GM23248 (cell line): ENCODE results near the gene ADCYAP1R1. TPM values are rescaled to one million over a fixed set of nuclear protein-coding genes. Genes with fewer than 3 reads are reported as not detected.

Experiments
- DNase-seq: peaks from one replicate; pipeline ENCODE4 v3.0.0-alpha.2; 2015
- H2AFZ ChIP-seq: fragments of 200-600 bp; sonication (generic); 2 replicates; pipeline ENCODE4 v1.6.1; 2016; ENCODE audit warnings: antibody characterized with exemption
- H3F3A ChIP-seq: fragments of 200-600 bp; sonication (generic); 2 replicates; pipeline ENCODE4 v1.6.1; 2016; ENCODE audit warnings: mild to moderate bottlenecking, antibody characterized with exemption, mixed run types; ENCODE audit not compliant: insufficient read depth
- H3K27ac ChIP-seq: fragments of 200-600 bp; sonication (generic); 2 replicates; pipeline ENCODE4 v1.5.1; 2016; ENCODE audit warnings: mild to moderate bottlenecking
- H3K27me3 ChIP-seq: fragments of 200-600 bp; sonication (generic); replicated peaks from 2 replicates; pipeline ENCODE4 v1.6.1; 2016; ENCODE audit warnings: mild to moderate bottlenecking; ENCODE audit not compliant: insufficient read depth
- H3K36me3 ChIP-seq: fragments of 200-600 bp; sonication (generic); 2 replicates; pipeline ENCODE4 v1.6.1; 2016; ENCODE audit warnings: low read depth, mild to moderate bottlenecking
- H3K4me1 ChIP-seq: fragments of 200-600 bp; sonication (generic); 2 replicates; pipeline ENCODE4 v1.6.1; 2016; ENCODE audit warnings: mild to moderate bottlenecking; ENCODE audit not compliant: insufficient read depth
- H3K4me2 ChIP-seq: fragments of 200-600 bp; sonication (generic); one replicate; pipeline ENCODE4 v1.6.1; 2016; ENCODE audit warnings: mild to moderate bottlenecking; ENCODE audit not compliant: unreplicated experiment
- H3K4me3 ChIP-seq: fragments of 200-600 bp; sonication (generic); 2 replicates; pipeline ENCODE4 v1.5.1; 2016; ENCODE audit warnings: mild to moderate bottlenecking
- H3K79me2 ChIP-seq: fragments of 200-600 bp; sonication (generic); 2 replicates; pipeline ENCODE4 v1.6.1; 2016; ENCODE audit warnings: mild to moderate bottlenecking; ENCODE audit not compliant: insufficient read depth
- H3K9ac ChIP-seq: fragments of 200-600 bp; sonication (generic); 2 replicates; pipeline ENCODE4 v1.6.1; 2016; ENCODE audit warnings: mild to moderate bottlenecking
- H3K9me2 ChIP-seq: fragments of 200-600 bp; sonication (generic); 2 replicates; pipeline ENCODE4 v1.6.1; 2016; ENCODE audit warnings: mixed run types, mild to moderate bottlenecking, moderate library complexity; ENCODE audit not compliant: insufficient read depth
- H3K9me3 ChIP-seq: fragments of 200-600 bp; sonication (generic); one replicate; pipeline ENCODE4 v1.6.1; 2017; ENCODE audit warnings: low read depth
- H4K20me1 ChIP-seq: fragments of 200-600 bp; sonication (generic); 2 replicates; pipeline ENCODE4 v1.6.0; 2016; ENCODE audit not compliant: insufficient read depth
- EZH2 ChIP-seq: fragments of 200-600 bp; sonication (generic); IDR thresholded peaks from 2 replicates; pipeline ENCODE4 v1.6.1; 2018; ENCODE audit warnings: antibody characterized with exemption, mild to moderate bottlenecking; ENCODE audit not compliant: insufficient read depth, poor library complexity, severe bottlenecking
- EZH2phosphoT487 ChIP-seq: fragments of 200-600 bp; sonication (generic); IDR thresholded peaks from 2 replicates; pipeline ENCODE4 v1.6.1; 2018; ENCODE audit warnings: antibody characterized with exemption, moderate library complexity, mild to moderate bottlenecking, low read depth; ENCODE audit not compliant: insufficient read depth
- WGBS, 2 experiments: methylation state at CpG; one replicate each; pipeline ENCODE4 v1.1.6; 2015 to 2017; ENCODE audit warnings: low lambda C conversion rate in 2 of 2, low coverage in 1 of 2; ENCODE audit errors: missing lambda C conversion rate in 2 of 2; 5-methylcytosine and 5-hydroxymethylcytosine counted together
- in situ Hi-C: fragments of 300-500 bp; cut with MboI; formaldehyde crosslinking; loops from 2 replicates; pipeline ENCODE4 v1.15.0; 2020
- polyA plus RNA-seq: library from polyadenylated mRNA; unstranded; fragments of >200 nt; fragmentation: Nextera tagmentation; extraction: Ambion mirVana; gene quantifications from 2 replicates; pipeline ENCODE4 v1.2.1, GENCODE V29; 2016
- total RNA-seq: library from RNA; depleted of rRNA; stranded (reverse); fragments of >200 nt; shearing (Covaris generic); gene quantifications from 2 replicates; pipeline ENCODE4 v1.2.3, GENCODE V29; 2014

Gene ADCYAP1R1
- total and polyA plus RNA-seq, 2 experiments from 2014 or later: 0.05 TPM; not detected in 1

DNA sequence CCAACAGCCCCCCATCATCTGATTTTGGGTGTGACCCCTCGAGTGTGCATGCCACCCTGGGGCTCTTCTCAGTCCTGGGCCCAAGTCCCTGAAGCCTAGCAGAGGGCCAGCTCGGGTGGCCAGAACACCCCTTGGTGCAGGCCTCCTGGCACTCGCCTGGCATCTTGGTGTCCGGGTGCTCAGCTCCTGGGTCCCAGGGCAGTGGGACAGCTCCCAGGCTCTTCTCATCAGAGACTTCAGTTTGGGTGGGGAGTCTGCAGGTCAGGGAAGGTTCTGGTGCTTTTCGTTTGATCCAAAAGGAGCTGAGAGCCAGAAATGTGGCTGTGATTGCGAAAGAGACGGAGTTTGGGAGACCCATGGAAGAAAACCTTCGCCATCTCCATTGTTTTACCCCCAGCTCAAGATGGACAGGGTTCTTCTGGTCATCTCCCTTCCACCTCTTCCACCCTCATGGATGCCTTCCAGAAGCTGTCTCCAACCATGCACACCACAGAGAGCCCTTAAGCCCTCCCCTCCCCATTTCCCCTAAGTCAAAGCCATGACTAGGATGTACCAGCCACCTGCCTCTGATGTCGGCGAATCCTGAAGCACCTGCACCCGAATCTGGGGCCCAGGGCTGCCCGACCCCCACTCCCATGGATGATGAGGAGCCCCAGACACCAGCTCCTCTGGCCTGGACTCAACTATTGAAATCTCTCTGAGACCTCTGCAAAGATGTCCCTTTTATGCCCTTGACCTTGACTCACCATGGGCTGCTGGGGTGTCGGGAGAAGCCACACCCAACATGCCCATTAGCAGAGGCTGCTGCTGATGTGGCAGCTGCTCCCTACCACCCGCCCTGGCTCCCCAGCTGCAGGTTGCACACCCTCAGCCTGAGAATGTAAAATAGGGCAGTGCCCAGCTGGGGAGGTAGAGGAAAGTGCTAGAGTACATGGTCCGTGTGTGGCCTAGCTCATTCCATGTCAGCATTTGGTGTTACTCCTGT is 55.3 kb downstream of the ADCYAP1R1 start:
- no peaks in the 10 kb centered on the region for H3K27me3 ChIP-seq
- H3F3A ChIP-seq: no peaks in the 10 kb centered on the region
- H3K9me2 ChIP-seq: no peaks in the 10 kb centered on the region
- H3K4me1 ChIP-seq: no peaks in the 10 kb centered on the region
- DNase-seq: no peak
- no peaks in the 10 kb centered on the region for H3K79me2 ChIP-seq
- H3K4me3 ChIP-seq: no peak overlapping the region
- in situ Hi-C loops: no loop called here
- H3K36me3 ChIP-seq: no peaks in the 10 kb centered on the region
- 46 to 55% methylated on average over 15 of the region's 15 CpGs for WGBS, 2 experiments
- H3K9me3 ChIP-seq: no peaks in the 10 kb centered on the region
- H3K27ac ChIP-seq: no peak overlapping the region
- no peak for TF ChIP-seq EZH2
- no peak for TF ChIP-seq EZH2phosphoT487
- H3K4me2 ChIP-seq: no peak overlapping the region
- H2AFZ ChIP-seq: no peak overlapping the region
- H4K20me1 ChIP-seq: no peaks in the 10 kb centered on the region
- no peak overlapping the region for H3K9ac ChIP-seq

DNA sequence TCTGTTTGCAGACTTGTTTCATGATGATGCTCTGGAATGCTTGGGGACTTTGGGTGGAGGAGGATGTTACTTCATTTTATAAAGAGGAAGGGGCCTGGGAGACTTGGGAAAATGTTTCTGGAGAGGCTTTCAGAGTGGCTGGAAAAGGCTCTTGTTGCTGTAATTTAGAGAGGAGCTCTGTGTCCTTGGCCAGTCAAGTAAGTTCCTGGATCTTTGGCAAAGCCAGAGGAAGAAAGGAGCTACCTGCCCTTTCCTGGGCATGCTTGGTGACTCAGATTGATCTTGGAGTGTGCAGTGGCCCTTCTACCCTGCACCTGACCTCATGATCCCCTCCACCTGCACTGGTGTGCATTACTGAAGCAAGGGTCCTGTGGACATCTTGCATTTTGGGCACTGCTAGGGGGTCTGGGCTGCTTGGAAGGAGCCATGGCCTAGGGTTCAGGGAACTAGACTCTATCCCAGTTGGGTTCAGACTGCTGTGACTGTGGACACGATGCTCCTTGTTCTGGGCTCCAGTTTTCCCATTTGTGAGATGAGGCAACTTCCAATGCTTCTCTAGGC is 56.1 kb downstream of the ADCYAP1R1 start:
- no peak overlapping the region for H2AFZ ChIP-seq
- no peak overlapping the region for H3K27ac ChIP-seq
- H3K4me1 ChIP-seq: no peaks in the 10 kb centered on the region
- no peaks in the 10 kb centered on the region for H3K9me2 ChIP-seq
- no peaks in the 10 kb centered on the region for H3K27me3 ChIP-seq
- no peak overlapping the region for H3K9ac ChIP-seq
- no peak overlapping the region for H3K4me3 ChIP-seq
- no peak overlapping the region for H3K4me2 ChIP-seq
- no peak for DNase-seq
- no peaks in the 10 kb centered on the region for H3K79me2 ChIP-seq
- H3K36me3 ChIP-seq: no peaks in the 10 kb centered on the region
- no peak for TF ChIP-seq EZH2
- TF ChIP-seq EZH2phosphoT487: no peak
- 0 to 7% methylated on average over 1 of the region's 1 CpG for WGBS, 2 experiments
- no peaks in the 10 kb centered on the region for H3K9me3 ChIP-seq
- no peaks in the 10 kb centered on the region for H4K20me1 ChIP-seq
- in situ Hi-C loops: no loop called here
- H3F3A ChIP-seq: no peaks in the 10 kb centered on the region

DNA sequence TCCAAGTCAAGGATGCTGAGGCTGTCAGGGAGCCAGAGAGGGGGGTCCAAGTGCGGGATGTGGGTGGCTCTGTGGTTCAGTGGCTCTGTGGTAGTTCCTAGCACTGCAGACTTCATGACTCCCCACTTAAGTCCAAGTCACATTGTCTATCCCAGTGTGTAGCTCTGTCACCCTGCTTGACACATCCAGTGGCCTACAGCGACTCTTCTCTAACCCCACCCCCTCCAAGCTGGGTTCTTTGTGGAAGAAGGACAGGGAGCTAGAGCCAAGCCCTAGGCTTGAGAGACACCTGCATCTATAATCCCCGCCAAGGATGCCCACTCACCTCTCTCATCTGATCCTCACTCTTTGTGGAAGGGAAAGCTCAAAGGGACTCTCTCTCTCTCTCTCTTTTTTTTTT is 57.6 kb downstream of the ADCYAP1R1 start:
- in situ Hi-C loops: no loop called here

DNA sequence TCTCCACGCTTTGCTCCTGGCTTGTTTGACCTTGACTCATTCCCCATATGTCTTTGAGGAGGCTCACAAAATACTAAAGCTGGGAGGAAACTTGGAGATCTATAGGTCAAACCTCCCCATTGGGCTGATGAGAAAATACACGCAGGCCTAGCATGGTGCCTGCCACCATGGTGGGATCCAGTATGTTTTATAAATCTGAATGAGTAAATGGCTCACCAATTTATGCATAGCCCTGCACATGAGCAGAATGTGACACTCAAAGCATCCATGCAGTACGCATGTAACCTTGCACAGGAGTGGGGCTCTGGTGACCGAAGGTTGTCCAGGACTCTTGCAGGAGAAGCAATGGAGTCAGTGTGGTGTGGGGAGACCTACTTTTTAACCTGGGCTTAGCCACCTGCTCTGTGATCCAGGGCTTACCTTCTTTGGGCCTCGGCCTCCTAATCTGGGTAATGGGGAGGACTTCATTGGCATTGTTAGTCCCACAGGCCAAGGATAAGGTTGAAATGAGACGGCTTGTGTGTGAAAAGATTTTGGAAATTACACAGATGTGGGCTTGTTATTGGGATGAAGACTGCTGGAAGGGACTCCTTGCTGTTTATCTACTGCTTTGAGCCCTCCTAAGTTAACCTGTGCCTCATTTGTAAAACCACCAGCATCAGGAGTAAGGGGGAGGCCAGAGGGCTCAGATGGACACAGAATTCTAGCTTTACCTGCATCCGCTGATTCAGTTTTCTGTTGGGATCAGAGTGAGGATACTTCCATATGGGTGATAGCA is 58.4 kb downstream of the ADCYAP1R1 start:
- Histone ChIP-seq H3K27me3 (no peaks in the 10 kb centered on the region), H3K9me2 (no peaks in the 10 kb centered on the region), H3K4me3 (no peak overlapping the region), H2AFZ (no peak overlapping the region), H3K79me2 (no peaks in the 10 kb centered on the region), H3K36me3 (no peaks in the 10 kb centered on the region), H3K4me2 (no peak overlapping the region), H3K27ac (no peak overlapping the region), H3K4me1 (no peaks in the 10 kb centered on the region), H3K9ac (no peak overlapping the region), H3F3A (no peaks in the 10 kb centered on the region), H4K20me1 (no peaks in the 10 kb centered on the region), H3K9me3 (no peaks in the 10 kb centered on the region)
- DNase-seq: no peak
- in situ Hi-C loops: no loop called here
- 46 to 49% methylated on average over 7 of the region's 7 CpGs for WGBS, 2 experiments
- TF ChIP-seq EZH2phosphoT487 (no peak), EZH2 (no peak)

More for the DNA sequence above, 57.6 kb downstream of the ADCYAP1R1 start:
- Histone ChIP-seq H3F3A (no peaks in the 10 kb centered on the region), H3K9me2 (no peaks in the 10 kb centered on the region), H3K27me3 (no peaks in the 10 kb centered on the region), H3K36me3 (no peaks in the 10 kb centered on the region), H3K9me3 (no peaks in the 10 kb centered on the region), H2AFZ (no peak overlapping the region), H3K9ac (no peak overlapping the region), H3K27ac (no peak overlapping the region), H3K4me3 (no peak overlapping the region), H4K20me1 (no peaks in the 10 kb centered on the region), H3K79me2 (no peaks in the 10 kb centered on the region), H3K4me2 (no peak overlapping the region), H3K4me1 (no peaks in the 10 kb centered on the region)
- no peak for DNase-seq
- WGBS, 2 experiments: 53 to 56% methylated on average over 3 of the region's 3 CpGs
- TF ChIP-seq EZH2: no peak
- TF ChIP-seq EZH2phosphoT487: no peak
